ENCODE results near the gene SLC24A4. TPM values are rescaled to one million over a fixed set of nuclear protein-coding genes. Genes with fewer than 3 reads are reported as not detected.

The SLC24A4 gene
- total RNA-seq, 2 donors from 2014 or later, result not detected

DNA sequence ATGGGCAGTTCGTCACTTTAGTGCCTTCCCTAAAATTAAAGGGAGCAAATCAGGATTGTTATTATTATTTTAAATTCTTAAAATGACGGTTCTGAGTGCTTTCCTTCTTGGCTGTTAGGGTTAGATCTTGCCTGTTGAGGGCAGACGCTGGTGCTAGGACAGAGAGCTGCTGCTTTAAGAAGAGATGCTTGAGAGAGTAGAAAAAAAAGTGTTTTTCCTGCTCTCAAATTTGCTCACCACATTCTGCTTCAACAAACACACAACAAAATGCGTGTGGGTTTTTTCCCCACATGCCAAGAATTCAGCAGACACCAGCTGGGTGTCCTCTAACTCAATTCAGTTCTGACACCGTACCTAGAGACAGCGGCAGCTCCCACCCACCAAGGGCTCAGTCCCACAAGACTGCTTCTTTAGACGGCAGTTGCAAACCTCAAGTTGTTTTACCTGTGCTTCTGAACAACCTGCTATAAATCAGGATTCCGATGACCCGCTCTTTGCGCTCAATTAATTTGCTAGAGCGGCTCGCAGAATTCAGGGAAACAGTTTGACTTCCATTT is 114.8 kb downstream of the SLC24A4 start:
- H3K27ac Mint-ChIP-seq, result no peak overlapping the region
- peaks cover 3% of the 10 kb centered on the region for H3K27me3 Mint-ChIP-seq
- no peaks in the 10 kb centered on the region for H3K36me3 Mint-ChIP-seq (ENCODE audit: low read depth)
- no peak for ATAC-seq (replicated peaks)
- no peaks in the 10 kb centered on the region for H3K4me1 Mint-ChIP-seq
- H3K4me3 Mint-ChIP-seq, result no peak overlapping the region
- no peaks in the 10 kb centered on the region for H3K9me3 Mint-ChIP-seq

DNA sequence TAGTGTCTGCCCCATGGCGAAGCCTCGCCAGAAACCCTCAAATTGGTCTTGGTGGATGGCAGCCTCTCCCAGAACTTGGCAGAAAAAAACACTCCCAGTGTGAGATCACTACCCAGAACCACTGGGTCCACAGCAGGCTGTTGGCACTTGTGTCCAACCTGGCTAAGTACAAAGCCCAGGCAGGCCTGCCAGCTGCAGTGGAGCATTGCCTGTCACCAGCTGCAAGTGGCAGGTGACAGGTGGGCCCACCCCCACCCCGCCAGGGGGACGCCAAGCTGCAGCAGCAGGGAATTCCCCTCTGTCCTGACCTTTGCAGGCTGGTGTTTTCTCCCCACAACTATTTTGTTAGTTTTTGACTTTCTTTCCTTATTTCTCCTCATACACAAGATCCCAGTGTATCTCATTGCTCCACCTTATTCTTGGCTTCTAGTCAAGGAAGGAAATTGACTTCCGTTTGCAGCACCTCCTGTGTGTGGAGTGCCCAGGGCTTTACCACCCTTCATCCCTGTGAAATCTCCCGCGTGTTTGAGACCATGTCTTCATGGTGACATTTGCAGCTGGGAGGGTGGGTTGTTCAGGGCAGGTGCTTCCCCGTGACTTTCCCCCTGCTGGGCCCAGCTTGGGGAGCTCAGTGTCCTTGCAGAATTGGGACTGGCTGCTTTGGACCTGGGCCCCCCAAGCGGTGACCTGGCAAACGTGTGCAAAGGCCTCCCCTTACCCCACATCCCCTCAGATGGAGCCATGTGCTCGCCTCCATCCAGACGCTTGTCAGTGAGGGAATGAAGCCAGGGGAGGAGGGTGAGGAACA is 116.8 kb downstream of the SLC24A4 start:
- Mint-ChIP-seq H3K9me3 (no peaks in the 10 kb centered on the region), H3K27me3 (peaks cover 3% of the 10 kb centered on the region), H3K27ac (no peak overlapping the region), H3K36me3 (ENCODE audit: low read depth) (no peaks in the 10 kb centered on the region), H3K4me1 (no peaks in the 10 kb centered on the region), H3K4me3 (no peak overlapping the region)
- ATAC-seq (replicated peaks), result no peak

DNA sequence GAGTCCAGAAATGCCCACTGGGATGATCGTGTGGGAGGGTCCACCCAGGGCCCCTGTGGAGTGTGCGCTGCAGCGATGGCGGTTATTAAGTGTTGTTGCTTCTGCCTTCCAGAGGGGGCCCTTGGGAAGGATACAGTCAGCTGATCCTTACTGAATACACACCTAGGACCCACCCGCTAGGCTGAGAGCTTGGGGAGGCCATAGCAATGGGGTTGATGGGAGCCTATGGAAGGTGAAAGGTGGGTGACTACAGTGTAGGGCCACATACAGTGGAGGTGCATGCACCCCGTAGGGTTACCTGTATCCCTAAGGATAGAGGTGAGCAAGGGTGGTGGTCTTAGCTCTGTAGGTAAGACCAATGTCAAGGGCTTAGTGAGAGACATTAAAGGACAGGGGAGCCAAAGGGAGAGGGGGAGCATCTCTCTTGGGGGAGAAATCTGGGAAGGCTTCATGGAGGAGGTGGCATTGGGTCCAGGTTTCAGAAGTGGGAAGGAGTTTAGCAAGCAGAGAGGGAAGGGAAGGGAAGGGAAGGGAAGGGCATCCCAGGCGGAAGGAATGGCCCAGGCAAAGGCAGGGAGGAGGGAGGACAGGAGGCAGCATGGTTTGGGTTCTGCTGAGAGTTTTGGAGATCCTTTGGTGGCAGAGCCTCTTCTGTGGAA is 117.5 kb downstream of the SLC24A4 start:
- no peaks in the 10 kb centered on the region for H3K4me1 Mint-ChIP-seq
- no peak overlapping the region for H3K4me3 Mint-ChIP-seq
- H3K9me3 Mint-ChIP-seq, result no peaks in the 10 kb centered on the region
- no peaks in the 10 kb centered on the region for H3K36me3 Mint-ChIP-seq (ENCODE audit: low read depth)
- ATAC-seq (replicated peaks), result no peak
- no peak overlapping the region for H3K27ac Mint-ChIP-seq
- peaks cover 3% of the 10 kb centered on the region for H3K27me3 Mint-ChIP-seq

DNA sequence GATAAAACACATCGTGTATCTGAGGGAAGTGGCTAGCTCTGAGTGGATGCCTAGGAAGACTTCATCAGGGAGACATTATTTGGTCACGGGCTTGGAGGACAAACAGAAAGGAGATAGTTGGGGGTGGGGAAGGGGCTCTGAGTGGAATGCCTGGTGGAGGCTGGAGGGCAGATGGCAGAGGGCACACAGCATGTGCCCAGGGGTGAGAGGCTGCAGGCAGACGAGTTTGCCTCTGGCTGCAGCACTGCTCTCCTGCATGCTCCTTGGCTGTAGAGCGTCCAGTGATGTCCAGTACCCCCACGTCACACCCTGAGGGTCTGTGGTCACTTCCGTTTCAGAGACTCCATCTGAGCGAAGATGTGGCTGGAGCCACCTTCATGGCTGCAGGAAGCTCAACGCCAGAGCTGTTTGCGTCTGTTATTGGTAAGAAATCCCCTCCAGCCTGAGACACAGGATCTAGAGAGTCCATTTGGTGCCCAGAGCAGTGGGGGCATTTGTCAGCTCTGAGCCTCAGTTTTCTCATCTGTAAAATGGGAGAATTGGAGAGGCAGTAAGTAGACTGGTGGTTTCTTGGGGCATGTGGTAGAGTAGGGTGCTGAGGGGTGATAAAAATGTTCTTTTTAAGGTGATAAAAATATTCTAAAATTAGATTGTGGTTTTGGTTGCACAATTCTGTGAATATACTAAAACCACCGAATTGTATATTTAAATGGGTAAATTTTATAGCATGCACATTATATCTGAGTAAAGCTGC is 119.0 kb downstream of the SLC24A4 start:
- Mint-ChIP-seq H3K4me3 (no peak overlapping the region), H3K27ac (no peak overlapping the region)

DNA sequence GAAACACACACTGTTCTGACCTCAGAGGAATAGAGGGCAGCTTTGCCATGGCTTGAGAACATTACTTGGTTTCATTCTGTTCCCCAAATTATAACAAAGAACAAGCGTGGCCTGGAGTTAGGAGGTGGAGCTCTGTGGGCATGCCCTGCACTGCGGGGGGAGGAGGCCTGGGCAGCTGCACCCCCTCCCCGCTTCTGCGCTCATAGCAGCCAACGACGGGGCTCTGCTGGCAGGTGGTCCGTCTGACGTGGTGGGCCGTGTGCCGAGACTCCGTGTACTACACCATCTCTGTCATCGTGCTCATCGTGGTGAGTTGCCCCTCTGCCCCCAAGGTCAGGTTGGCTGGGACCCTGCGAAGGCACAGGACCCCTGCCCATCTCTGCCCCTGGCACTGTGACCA is 120.2 kb downstream of the SLC24A4 start:
- Mint-ChIP-seq H3K36me3 (ENCODE audit: low read depth) (no peaks in the 10 kb centered on the region), H3K9me3 (no peaks in the 10 kb centered on the region), H3K4me1 (no peaks in the 10 kb centered on the region), H3K27me3 (peaks cover 3% of the 10 kb centered on the region), H3K4me3 (no peak overlapping the region), H3K27ac (no peak overlapping the region)
- no peak for ATAC-seq (replicated peaks)

More for the DNA sequence above, 119.0 kb downstream of the SLC24A4 start:
- Mint-ChIP-seq H3K27me3 (peaks cover 3% of the 10 kb centered on the region), H3K4me1 (no peaks in the 10 kb centered on the region), H3K36me3 (ENCODE audit: low read depth) (no peaks in the 10 kb centered on the region), H3K9me3 (no peaks in the 10 kb centered on the region)
- ATAC-seq (replicated peaks), result no peak

DNA sequence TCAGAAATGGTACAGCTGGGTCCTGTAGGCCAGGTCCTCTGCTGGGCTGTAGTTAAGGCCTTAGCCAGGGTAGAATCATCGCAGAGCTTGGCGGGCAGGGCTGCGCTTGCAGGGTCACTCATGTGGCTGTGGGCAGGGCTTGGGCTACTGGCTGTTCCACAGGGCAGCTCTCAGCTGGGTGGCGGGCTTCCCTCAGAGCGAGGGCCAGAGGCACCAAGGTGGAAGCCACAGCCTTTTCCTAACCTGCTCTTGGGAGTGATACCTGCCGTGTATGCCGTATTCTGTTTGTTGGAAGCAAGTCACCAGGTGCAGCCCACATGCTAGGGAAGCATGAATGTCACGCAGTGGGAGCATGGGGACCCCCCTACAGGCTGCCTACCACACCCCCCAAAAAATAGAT is 120.8 kb downstream of the SLC24A4 start:
- peaks cover 3% of the 10 kb centered on the region for H3K27me3 Mint-ChIP-seq
- H3K27ac Mint-ChIP-seq, result no peak overlapping the region
- H3K4me1 Mint-ChIP-seq, result no peaks in the 10 kb centered on the region
- no peak for ATAC-seq (replicated peaks)
- H3K4me3 Mint-ChIP-seq, result no peak overlapping the region
- H3K36me3 Mint-ChIP-seq (ENCODE audit: low read depth), result no peaks in the 10 kb centered on the region
- no peaks in the 10 kb centered on the region for H3K9me3 Mint-ChIP-seq

DNA sequence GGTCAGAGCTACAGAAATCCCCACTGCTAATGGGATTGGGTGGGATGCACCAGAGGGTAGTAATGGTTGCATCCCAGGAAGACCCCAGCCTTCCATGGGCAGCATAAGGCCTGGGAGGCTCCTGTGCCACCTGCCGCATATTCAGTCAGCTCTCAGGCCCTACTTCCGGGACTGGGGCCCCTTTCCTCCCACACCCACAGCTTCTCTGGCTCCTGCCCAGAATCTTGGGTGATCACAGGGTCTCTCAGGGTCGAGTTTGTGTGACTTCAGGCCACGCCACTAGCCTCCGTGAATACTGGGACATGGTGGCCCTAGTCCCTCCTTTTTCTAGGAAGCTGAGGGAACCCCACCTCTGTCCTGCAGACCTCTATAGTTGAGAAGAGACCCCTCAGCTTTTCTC is 123.8 kb downstream of the SLC24A4 start:
- no peaks in the 10 kb centered on the region for H3K36me3 Mint-ChIP-seq (ENCODE audit: low read depth)
- H3K4me1 Mint-ChIP-seq, result no peaks in the 10 kb centered on the region
- no peak overlapping the region for H3K4me3 Mint-ChIP-seq
- no peaks in the 10 kb centered on the region for H3K27me3 Mint-ChIP-seq
- H3K27ac Mint-ChIP-seq, result no peak overlapping the region
- ATAC-seq (replicated peaks), result no peak
- no peaks in the 10 kb centered on the region for H3K9me3 Mint-ChIP-seq

DNA sequence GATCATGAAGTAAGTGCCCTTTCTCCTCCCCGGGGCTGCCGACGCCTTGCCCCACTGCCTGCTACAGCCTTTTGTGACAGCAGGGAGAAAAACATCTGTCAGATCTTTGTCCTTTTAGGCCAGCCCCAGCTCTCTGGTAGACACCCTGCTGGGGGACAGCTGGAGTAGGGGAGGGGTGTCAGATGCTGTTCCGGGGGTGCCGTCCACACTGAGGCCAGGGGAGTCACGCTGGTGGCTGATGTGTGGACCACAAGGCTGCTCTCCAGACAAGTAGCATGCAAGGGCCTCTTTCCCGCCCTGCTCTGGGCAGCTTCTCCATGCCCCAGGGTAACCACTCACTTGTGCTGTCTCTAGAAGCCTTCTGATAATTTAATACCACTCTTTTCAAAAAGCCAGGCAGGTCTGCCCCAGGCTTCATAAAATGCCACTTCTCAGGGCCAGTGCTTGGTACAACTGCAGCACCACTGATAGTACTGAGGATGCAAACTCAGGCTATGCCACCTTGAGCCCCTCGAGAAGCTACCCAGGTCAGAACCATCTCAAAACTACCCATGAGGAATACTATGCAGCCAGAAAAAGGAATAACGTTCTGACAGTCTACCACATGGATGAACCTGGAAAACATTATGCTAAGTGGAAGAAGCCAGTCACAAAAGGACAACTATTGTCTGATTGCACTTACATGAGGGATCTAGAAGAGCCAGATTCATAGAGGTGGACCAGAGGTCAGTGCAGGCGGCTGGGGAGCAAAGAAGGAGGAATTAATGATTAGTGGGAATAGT is 124.6 kb downstream of the SLC24A4 start:
- H3K9me3 Mint-ChIP-seq, result no peaks in the 10 kb centered on the region
- H3K36me3 Mint-ChIP-seq (ENCODE audit: low read depth), result no peaks in the 10 kb centered on the region
- no peaks in the 10 kb centered on the region for H3K27me3 Mint-ChIP-seq
- no peak overlapping the region for H3K4me3 Mint-ChIP-seq
- ATAC-seq (replicated peaks), result no peak
- no peak overlapping the region for H3K27ac Mint-ChIP-seq
- no peaks in the 10 kb centered on the region for H3K4me1 Mint-ChIP-seq

DNA sequence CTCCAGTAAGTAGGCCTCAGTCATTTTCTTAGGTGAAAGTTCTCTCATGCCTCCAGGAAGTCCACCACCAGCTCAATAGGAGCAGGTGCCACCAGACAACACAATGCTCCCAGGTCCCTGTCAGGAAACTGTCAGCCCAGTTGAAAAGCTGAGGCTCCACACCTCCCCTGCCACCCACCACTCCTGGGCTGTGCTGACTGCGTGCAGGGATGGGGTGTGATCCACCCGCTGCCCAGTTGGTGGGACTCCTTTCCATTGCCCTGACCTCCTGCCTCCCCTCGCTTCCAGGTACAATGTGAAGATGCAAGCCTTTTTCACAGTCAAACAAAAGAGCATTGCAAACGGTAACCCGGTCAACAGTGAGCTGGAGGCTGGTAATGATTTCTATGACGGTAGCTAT is 125.8 kb downstream of the SLC24A4 start:
- H3K4me3 Mint-ChIP-seq, result no peak overlapping the region
- H3K27ac Mint-ChIP-seq, result no peak overlapping the region
- no peaks in the 10 kb centered on the region for H3K27me3 Mint-ChIP-seq
- no peak for ATAC-seq (replicated peaks)
- no peaks in the 10 kb centered on the region for H3K4me1 Mint-ChIP-seq
- H3K36me3 Mint-ChIP-seq (ENCODE audit: low read depth), result no peaks in the 10 kb centered on the region
- no peaks in the 10 kb centered on the region for H3K9me3 Mint-ChIP-seq

DNA sequence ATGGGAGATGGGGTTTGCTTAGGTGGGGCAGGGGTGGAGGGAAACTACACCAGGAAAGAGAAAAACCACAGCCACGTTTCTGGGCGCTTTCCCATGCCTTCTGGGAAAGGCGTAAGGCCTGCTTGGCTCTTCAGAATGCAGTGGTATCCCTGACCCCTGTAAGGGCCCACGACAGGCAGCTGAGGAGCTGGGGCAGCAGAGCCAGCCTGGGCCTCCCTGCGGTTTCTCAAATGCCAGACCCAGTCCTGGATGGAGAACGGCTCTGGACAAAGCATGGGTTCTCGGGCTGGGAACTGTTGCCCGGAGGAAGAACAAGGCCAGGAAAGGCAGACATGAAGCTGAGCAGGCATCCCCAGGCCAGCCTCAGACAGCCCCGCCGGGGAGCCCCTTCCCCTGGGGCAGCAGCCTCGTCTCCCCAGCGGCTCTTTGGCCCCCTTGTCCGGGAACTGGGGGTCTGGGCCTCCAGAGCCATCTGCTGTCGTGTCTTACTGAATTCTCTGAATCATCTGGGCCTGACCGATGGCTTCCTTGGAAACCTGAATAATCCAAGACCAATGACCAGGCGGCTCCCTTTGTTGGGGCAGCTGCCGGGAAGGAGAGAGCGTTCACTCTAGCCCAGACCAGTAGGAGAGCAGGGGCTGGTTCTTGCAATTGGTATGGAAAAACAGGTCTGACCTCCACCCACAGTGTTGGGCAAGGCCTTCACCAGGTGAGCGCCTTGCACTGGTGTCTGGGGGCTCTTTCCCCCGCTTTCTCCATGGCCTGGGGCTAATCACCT is 126.6 kb downstream of the SLC24A4 start:
- Mint-ChIP-seq H3K9me3 (no peaks in the 10 kb centered on the region), H3K4me3 (no peak overlapping the region), H3K36me3 (ENCODE audit: low read depth) (no peaks in the 10 kb centered on the region), H3K27ac (no peak overlapping the region), H3K27me3 (no peaks in the 10 kb centered on the region), H3K4me1 (no peaks in the 10 kb centered on the region)
- ATAC-seq (replicated peaks), result no peak

DNA sequence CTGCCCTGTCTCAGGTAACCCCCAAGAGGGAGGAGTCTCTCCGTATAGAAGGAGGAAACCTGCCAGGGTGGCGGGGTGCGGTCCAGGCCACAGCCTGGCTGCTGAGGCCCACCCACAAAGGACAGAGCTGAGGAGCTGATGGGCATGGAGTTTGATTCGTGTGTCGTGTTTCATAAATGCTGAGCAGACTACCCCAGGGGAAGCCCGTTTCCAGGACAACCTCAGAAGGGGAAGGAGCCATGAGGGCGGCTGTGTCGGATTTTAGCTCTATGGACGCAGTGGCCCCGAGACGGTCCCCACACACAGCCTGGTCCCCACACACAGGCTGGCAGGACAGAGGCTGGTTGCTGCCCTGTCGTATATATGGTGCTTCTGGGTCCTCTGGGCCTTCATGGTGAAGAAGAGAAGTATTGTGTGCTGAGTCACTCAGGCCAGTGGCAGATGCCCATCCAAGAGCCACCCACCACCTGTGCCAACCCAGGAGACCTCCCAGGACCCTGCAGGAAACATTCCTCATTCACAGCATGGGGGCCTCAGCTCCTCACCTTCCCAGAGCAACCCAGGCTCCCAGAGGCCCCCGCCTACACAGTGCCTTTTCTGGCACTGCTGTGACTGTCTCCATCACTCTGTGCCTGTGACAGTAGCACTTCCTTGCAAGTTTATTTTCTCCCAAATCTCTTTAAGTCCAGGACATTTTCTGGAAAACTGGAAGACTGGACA is 127.5 kb downstream of the SLC24A4 start:
- H3K27me3 Mint-ChIP-seq, result no peaks in the 10 kb centered on the region
- ATAC-seq (replicated peaks), result no peak
- no peak overlapping the region for H3K4me3 Mint-ChIP-seq
- no peak overlapping the region for H3K27ac Mint-ChIP-seq
- no peaks in the 10 kb centered on the region for H3K4me1 Mint-ChIP-seq
- H3K9me3 Mint-ChIP-seq, result no peaks in the 10 kb centered on the region
- H3K36me3 Mint-ChIP-seq (ENCODE audit: low read depth), result no peaks in the 10 kb centered on the region

DNA sequence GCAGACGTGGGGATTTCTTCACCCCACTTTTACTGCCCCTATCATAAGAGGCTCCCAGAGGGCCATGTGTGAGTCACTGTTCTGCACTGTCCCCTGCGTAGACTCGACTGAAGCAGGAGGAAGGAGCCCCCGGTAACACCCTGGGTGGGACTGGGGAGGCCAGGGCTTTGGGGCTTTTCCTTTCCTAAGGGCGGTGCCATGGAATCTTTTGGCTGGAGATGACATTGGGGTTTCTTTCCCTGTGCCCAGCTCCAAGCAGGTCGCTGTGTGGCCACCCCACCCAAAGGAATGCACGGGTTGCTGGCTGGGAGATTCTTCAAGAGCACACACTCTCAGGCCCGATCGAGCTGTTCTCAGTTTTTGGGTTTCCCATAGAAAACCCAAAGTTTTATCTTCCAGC is 128.3 kb downstream of the SLC24A4 start:
- H3K9me3 Mint-ChIP-seq, result no peaks in the 10 kb centered on the region
- H3K27me3 Mint-ChIP-seq, result no peaks in the 10 kb centered on the region
- no peaks in the 10 kb centered on the region for H3K36me3 Mint-ChIP-seq (ENCODE audit: low read depth)
- H3K4me1 Mint-ChIP-seq, result no peaks in the 10 kb centered on the region
- H3K27ac Mint-ChIP-seq, result no peak overlapping the region
- no peak overlapping the region for H3K4me3 Mint-ChIP-seq
- ATAC-seq (replicated peaks), result no peak

DNA sequence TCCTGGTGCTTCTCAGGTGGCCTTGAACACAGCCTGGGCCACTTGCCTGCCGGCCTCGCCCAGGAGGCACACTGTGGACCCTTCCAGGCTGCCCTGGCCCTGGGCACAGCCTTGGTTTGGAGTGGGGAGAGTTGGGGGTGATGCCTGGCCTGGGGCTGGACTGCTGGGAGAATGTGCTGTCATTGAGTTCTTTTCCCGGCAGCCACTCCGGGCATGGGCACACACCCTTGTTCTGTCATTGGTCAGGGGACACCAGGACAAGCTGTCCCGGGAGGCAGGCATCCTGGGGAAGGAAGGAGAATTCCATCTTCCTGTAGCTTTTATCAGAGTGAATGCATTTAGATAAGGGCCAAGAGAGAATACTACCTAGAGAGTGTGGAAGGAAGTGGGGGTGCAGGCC is 128.8 kb downstream of the SLC24A4 start:
- H3K27me3 Mint-ChIP-seq, result no peaks in the 10 kb centered on the region
- no peak for ATAC-seq (replicated peaks)
- H3K4me1 Mint-ChIP-seq, result no peaks in the 10 kb centered on the region
- no peaks in the 10 kb centered on the region for H3K36me3 Mint-ChIP-seq (ENCODE audit: low read depth)
- no peaks in the 10 kb centered on the region for H3K9me3 Mint-ChIP-seq
- H3K4me3 Mint-ChIP-seq, result no peak overlapping the region
- H3K27ac Mint-ChIP-seq, result no peak overlapping the region
